MCF 10A (cell line): Measurements from ENCODE around the gene SMIM22. TPM values are rescaled to one million over a fixed set of nuclear protein-coding genes. Genes with fewer than 3 reads are reported as not detected.
"Not testable (repeated sequence)": the region's sequence is repeated elsewhere in the genome, so short reads cannot be mapped to it uniquely, and the experiment has no call there.

Experiments used
- BruUV-seq: library from RNA; stranded (reverse); fragments of 400-500 nt; replicated peaks from 2 replicates; lab custom pipeline; 2021; lab: Mats Ljungman, UMichigan
- CTCF ChIA-PET: fragments of 300-600 bp; sonication (Branson Sonifier 250); formaldehyde crosslinking; extraction: SDS; loops from one replicate; lab custom pipeline; 2021; ENCODE audit warnings: antibody characterized with exemption, inconsistent platforms; lab: Yijun Ruan, JAX
- POLR2A ChIA-PET: fragments of 300-600, 350-650 bp; sonication (Branson Sonifier 250); formaldehyde crosslinking; extraction: SDS; loops from one replicate; lab custom pipeline; 2020; ENCODE audit warnings: antibody characterized with exemption, inconsistent platforms; lab: Yijun Ruan, JAX
- DNase-seq: peaks from one replicate; pipeline ENCODE4 v3.0.0-alpha.2; 2018; ENCODE audit not compliant: unreplicated experiment
- H3K27ac Mint-ChIP-seq: one replicate; pipeline ENCODE4 v1.8.0; 2022; ENCODE audit warnings: mild to moderate bottlenecking, low read depth, mixed read lengths; ENCODE audit not compliant: unreplicated experiment
- H3K27me3 Mint-ChIP-seq: one replicate; pipeline ENCODE4 v1.8.0; 2022; ENCODE audit warnings: mixed read lengths; ENCODE audit not compliant: insufficient read depth, unreplicated experiment
- H3K36me3 Mint-ChIP-seq: one replicate; pipeline ENCODE4 v1.8.0; 2022; ENCODE audit warnings: mild to moderate bottlenecking, moderate library complexity, mixed read lengths; ENCODE audit not compliant: insufficient read depth, unreplicated experiment
- H3K4me1 Mint-ChIP-seq: one replicate; pipeline ENCODE4 v1.8.0; 2022; ENCODE audit warnings: mixed read lengths; ENCODE audit not compliant: insufficient read depth, unreplicated experiment
- H3K4me3 Mint-ChIP-seq: one replicate; pipeline ENCODE4 v1.8.0; 2022; ENCODE audit warnings: mild to moderate bottlenecking, moderate library complexity, mixed read lengths; ENCODE audit not compliant: unreplicated experiment
- H3K9me3 Mint-ChIP-seq: one replicate; pipeline ENCODE4 v1.8.0; 2022; ENCODE audit warnings: mixed read lengths; ENCODE audit not compliant: unreplicated experiment
- CTCF ChIP-seq: fragments of 200-600 bp; IDR thresholded peaks from one replicate; pipeline ENCODE4 v1.8.0; 2022; ENCODE audit warnings: antibody characterized with exemption, mild to moderate bottlenecking; ENCODE audit not compliant: unreplicated experiment
- intact Hi-C: fragments of 100-400 bp; cut with micrococcal nuclease; formaldehyde crosslinking; loops from 2 replicates; pipeline ENCODE4 v1.14.1; 2022
- total RNA-seq: library from RNA; stranded (reverse); gene quantifications from 2 replicates; pipeline ENCODE4 v1.2.3, GENCODE V29; 2022

SMIM22 gene
- total RNA-seq, 1 experiment from 2014 or later = 2.4 TPM

DNA sequence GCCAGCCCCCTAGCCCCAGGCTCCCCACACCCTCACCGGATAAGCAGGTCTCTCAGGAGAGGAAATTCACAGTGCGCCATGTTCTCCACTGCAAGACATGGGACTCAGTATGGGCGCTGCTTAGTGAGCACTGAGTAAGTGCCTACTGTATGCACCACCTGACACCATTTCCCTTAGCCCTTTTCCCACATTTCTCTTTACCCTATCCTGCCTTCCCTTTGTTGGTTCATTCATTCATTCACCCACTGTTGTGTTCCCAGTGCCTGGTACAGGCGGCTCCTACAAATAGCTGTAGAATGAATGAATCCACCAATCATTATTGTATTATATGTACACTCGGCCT lies 17.1 kb upstream of the SMIM22 start:
- no TSS peak for BruUV-seq
- Mint-ChIP-seq H3K36me3 (no peaks in the 10 kb centered on the region), H3K9me3 (no peaks in the 10 kb centered on the region), H3K4me3 (no peak overlapping the region), H3K27me3 (no peaks in the 10 kb centered on the region), H3K27ac (no peak overlapping the region), H3K4me1 (no peaks in the 10 kb centered on the region)
- DNase-seq = no peak
- intact Hi-C loops = no loop called here
- ChIA-PET POLR2A (interaction anchor here (0.6 to 0.9 kb wide), 2 partner anchors 10 to 244 kb away, joined by 3 read pairs; no protein-coding TSS in a partner anchor), CTCF (no interaction called here)
- no peak for TF ChIP-seq CTCF

DNA sequence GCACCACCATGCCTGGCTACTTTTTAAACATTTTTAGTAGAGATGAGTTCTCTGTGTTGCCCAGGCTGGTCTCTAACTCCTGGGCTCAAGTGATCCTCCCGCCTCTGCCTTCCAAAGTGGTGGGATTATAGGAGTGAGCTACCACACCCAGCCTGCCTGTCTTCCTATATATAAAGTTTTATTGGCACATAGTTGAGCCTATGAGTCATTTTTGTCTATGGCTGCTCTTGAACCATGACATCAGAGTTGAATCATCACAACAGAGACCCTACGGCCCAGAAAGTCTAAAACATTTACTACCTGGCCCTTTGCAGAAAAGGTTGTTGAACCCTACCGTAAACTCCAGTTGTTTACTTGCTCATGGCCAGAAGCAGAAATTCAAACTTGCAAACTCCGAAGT lies 14.9 kb upstream of the SMIM22 start:
- ChIA-PET POLR2A (no interaction called here), CTCF (interaction anchor here (0.7 kb wide), 1 partner anchor 23 kb away, joined by 3 read pairs; no protein-coding TSS in a partner anchor)
- Mint-ChIP-seq H3K9me3 (no peaks in the 10 kb centered on the region), H3K4me1 (no peaks in the 10 kb centered on the region), H3K36me3 (no peaks in the 10 kb centered on the region), H3K4me3 (no peak overlapping the region), H3K27ac (no peak overlapping the region), H3K27me3 (no peaks in the 10 kb centered on the region)
- no peak for TF ChIP-seq CTCF
- no TSS peak for BruUV-seq
- intact Hi-C loops = no loop called here
- DNase-seq = no peak

- Mint-ChIP-seq H3K9me3 (no peaks in the 10 kb centered on the region), H3K36me3 (no peaks in the 10 kb centered on the region), H3K4me3 (no peak overlapping the region), H3K27me3 (no peaks in the 10 kb centered on the region), H3K4me1 (no peaks in the 10 kb centered on the region), H3K27ac (no peak overlapping the region)
- CTCF ChIA-PET = no interaction called here
- no peak for DNase-seq
- POLR2A ChIA-PET = interaction anchor here (0.6 to 1.2 kb wide), 2 partner anchors 15 to 150 kb away, joined by 3 to 4 read pairs; no protein-coding TSS in a partner anchor
- intact Hi-C loops = no loop called here
- no peak for TF ChIP-seq CTCF
- BruUV-seq = no TSS peak
These were observed 11.8 kb upstream of the SMIM22 start for GRCh38 chr16:4783251-4783950.

- Mint-ChIP-seq H3K36me3 (no peaks in the 10 kb centered on the region), H3K9me3 (no peaks in the 10 kb centered on the region), H3K4me3 (no peak overlapping the region), H3K4me1 (no peaks in the 10 kb centered on the region), H3K27ac (no peak overlapping the region), H3K27me3 (no peaks in the 10 kb centered on the region)
- POLR2A ChIA-PET = interaction anchor here (0.6 kb wide), 1 partner anchor 150 kb away, joined by 3 read pairs; no protein-coding TSS in a partner anchor
- BruUV-seq = no TSS peak
- no peak for TF ChIP-seq CTCF
- DNase-seq = no peak
- intact Hi-C loops = no loop called here
- CTCF ChIA-PET = no interaction called here
These were observed 11.2 kb upstream of the SMIM22 start for GRCh38 chr16:4783951-4784336.

DNA sequence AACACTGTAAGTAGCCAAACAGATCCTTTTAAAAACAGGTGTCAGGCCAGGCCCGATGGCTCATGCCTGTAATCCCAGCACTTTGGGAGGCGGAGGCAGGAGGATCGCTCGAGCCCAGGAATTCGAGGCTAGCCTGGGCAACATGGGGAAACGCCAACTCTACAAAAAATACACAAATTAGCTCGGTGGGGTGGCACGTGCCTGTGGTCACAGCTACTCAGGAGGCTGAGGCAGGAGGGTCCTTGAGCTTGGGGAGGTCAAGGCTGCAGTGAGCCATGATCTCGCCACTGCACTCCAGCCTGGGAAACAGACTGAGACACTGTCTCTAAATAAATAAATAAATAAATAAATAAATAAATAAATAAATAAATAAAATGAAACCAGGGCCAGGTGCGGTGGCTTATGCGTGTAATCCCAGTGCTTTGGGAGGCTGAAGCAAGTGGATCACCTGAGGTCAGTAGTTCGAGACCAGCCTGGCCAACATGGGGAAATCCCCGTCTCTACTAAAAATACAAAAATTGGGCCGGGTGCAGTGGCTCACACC lies 10.7 kb upstream of the SMIM22 start:
- H3K4me3 Mint-ChIP-seq, H3K9me3 Mint-ChIP-seq, H3K27ac Mint-ChIP-seq, H3K4me1 Mint-ChIP-seq, intact Hi-C loops, H3K27me3 Mint-ChIP-seq, DNase-seq, CTCF ChIA-PET, BruUV-seq, H3K36me3 Mint-ChIP-seq: not testable (repeated sequence)
- POLR2A ChIA-PET = interaction anchor here (0.6 kb wide), 1 partner anchor 151 kb away, joined by 3 read pairs; no protein-coding TSS in a partner anchor
